ENCODE data around the gene C10orf95. TPM values are rescaled to one million over a fixed set of nuclear protein-coding genes. Genes with fewer than 3 reads are reported as not detected.
A peak's percentile ranks its signal among the peaks of the same experiment; 100 is the strongest.

The C10orf95 gene
- total and polyA plus RNA-seq, 2 of the 13 experiments (the other 11 are each of a cell fraction or from before 2014, with no cell fraction given), result 0.05 to 0.07 TPM

- TF ChIP-seq ZNF142 (CRISPR knock-in tag; IDR thresholded peaks at IDR 0.05) (0 out of 2 replicates have a peak, but pooled peaks have one; percentile 17), AHR (CRISPR knock-in tag; IDR thresholded peaks at IDR 0.05) (no peak), PPARG (CRISPR knock-in tag; conservative IDR thresholded peaks at IDR 0.05) (0 out of 2 replicates have a peak, but pooled peaks have one; percentile 16), HNRNPUL1 (IDR thresholded peaks at IDR 0.05; ENCODE audit: low read depth, low read length) (no peak), KDM5A (IDR thresholded peaks at IDR 0.05; ENCODE audit: borderline replicate concordance, low read length) (no peak), ELF1 (CRISPR knock-in tag; IDR thresholded peaks at IDR 0.05) (peak; percentile 48), FOXJ3 (CRISPR knock-in tag; IDR thresholded peaks at IDR 0.05; ENCODE audit: borderline replicate concordance) (no peak)
Observed at GRCh38 chr10:102461187-102462054, 10.1 kb upstream of the C10orf95 start (continued).
